ENCODE data around the gene HIGD2B. TPM values are rescaled to one million over a fixed set of nuclear protein-coding genes. Genes with fewer than 3 reads are reported as not detected.
"Not testable (repeated sequence)": the region's sequence is repeated elsewhere in the genome, so short reads cannot be mapped to it uniquely, and the experiment has no call there.

HIGD2B gene
- polyA plus RNA-seq, 3 donors = not detected

DNA sequence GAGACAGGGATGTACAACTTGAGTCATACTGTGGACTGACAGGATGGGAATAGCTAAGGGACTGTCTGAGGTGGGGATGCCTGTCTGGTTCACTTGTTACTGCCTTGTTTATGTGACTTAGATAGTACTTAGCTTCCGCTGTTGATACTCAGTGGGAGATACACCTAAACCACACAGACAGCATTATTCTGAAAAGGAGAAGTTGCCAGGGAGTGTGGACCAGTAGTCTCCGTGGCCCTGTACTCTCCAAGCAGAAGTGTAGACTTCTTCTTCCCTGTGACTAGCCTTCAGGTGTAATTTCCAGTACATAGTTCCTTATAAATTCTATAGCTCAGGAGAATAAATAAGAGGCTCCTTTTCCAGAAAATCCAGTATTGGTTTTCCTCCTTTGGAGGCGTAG is 5.1 kb downstream of the HIGD2B start:
- no peak for DNase-seq (ENCODE audit: low read depth in 3 of 3, low spot score in 2 of 3)

- no peak for DNase-seq (ENCODE audit: low read depth in 3 of 3, low spot score in 2 of 3)
Observed at GRCh38 chr15:72676838-72677237, 9.1 kb downstream of the HIGD2B start.

- DNase-seq (ENCODE audit: low read depth in 3 of 3, low spot score in 2 of 3) = no peak
Observed at GRCh38 chr15:72671525-72671924, 14.5 kb downstream of the HIGD2B start.

GRCh38 chr15:72670656-72671352 is 15.2 kb downstream of the HIGD2B start:
- peak in 2 of 3 donors; percentile 58 to 63 for DNase-seq (ENCODE audit: low read depth in 3 of 3, low spot score in 2 of 3)

- DNase-seq (ENCODE audit: low read depth in 3 of 3, low spot score in 2 of 3) = not testable (repeated sequence)
Observed at GRCh38 chr15:72669803-72670202, 16.2 kb downstream of the HIGD2B start.

- DNase-seq (ENCODE audit: low read depth in 3 of 3, low spot score in 2 of 3) = not testable (repeated sequence)
Observed at GRCh38 chr15:72665706-72666105, 20.3 kb downstream of the HIGD2B start.

- DNase-seq (ENCODE audit: low read depth in 3 of 3, low spot score in 2 of 3) = not testable (repeated sequence)
Observed at GRCh38 chr15:72663931-72664330, 22.1 kb downstream of the HIGD2B start.

GRCh38 chr15:72661081-72661480 is 24.9 kb downstream of the HIGD2B start:
- DNase-seq (ENCODE audit: low read depth in 3 of 3, low spot score in 2 of 3) = not testable (repeated sequence)

DNA sequence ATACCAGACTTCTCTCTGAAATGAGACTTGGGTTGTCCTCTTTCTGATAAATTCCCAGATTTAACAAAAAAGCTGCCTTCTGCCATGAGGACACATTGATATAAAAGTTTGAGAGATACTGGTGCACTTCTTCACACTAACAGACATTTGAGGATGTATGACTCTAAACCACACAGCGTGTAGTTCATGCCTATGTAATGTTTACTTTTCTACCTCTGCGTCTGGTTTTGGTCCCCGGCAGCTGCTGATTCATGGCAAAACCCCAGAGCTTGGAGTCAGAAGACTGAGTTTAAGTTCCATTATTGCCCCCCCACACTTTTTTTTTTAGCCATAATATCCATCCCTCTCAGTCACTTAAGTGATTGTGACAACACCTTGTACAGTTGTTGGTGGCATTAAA is 30.0 kb downstream of the HIGD2B start:
- DNase-seq (ENCODE audit: low read depth in 3 of 3, low spot score in 2 of 3) = not testable (repeated sequence)

GRCh38 chr15:72654397-72654796 is 31.6 kb downstream of the HIGD2B start, which contains the start of gene GOLGA6B:
TSS of gene GOLGA6B (plus strand) at chr15:72654697. CDS start at chr15:72654738, 41 bp downstream.
- not testable (repeated sequence) for DNase-seq (ENCODE audit: low read depth in 3 of 3, low spot score in 2 of 3)

DNA sequence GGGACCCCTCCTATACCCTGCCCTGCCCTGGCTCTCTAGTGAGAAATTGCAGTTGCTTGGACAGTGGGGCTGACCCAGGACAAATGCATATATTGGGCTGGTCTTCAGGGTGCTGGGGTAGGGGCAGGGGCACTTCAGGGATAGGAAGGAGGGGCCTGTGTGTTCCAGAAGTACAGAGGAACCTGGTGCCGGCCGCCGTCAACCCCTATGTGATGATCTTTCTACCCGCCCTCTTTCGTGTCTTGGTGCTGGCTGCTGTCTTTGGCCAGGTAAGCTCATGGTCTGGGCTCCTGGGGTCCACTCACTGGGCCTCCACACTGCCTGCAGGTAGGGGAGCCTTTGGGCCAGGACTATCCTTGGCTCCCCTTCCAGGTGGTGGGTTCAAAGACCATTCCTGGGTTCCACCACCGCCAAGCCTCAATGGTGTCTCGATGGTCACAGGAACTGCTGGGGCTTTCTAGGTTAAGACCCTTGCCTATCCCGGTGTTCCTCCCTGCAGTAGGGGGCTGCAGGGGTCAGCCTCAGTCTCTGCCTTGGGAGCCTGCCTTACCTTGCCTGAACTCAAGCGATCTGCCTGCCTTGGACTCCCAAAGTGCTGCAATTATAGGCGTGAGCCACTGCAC is 37.2 kb downstream of the HIGD2B start:
- not testable (repeated sequence) for DNase-seq (ENCODE audit: low read depth in 3 of 3, low spot score in 2 of 3)

DNA sequence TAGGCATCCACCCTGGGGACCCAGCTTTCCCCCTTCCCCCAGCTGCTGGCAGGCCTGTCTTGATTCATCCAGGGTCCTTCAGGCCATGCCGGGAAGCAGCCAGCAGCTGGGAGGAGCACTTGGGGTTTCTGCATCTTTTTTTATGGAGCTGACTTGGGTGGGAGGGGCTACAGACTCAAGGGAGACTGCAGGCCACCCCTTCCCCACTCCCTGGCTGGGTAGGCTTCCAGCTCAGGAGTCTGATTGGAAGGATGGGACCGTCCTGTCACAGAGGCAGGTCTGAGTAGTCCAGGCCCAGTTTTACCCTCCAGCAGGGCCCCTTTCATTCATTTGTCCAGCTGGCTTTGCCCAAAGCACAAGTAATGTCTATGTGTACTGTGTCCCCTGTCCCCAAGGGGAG is 43.7 kb downstream of the HIGD2B start:
- not testable (repeated sequence) for DNase-seq (ENCODE audit: low read depth in 3 of 3, low spot score in 2 of 3)

DNA sequence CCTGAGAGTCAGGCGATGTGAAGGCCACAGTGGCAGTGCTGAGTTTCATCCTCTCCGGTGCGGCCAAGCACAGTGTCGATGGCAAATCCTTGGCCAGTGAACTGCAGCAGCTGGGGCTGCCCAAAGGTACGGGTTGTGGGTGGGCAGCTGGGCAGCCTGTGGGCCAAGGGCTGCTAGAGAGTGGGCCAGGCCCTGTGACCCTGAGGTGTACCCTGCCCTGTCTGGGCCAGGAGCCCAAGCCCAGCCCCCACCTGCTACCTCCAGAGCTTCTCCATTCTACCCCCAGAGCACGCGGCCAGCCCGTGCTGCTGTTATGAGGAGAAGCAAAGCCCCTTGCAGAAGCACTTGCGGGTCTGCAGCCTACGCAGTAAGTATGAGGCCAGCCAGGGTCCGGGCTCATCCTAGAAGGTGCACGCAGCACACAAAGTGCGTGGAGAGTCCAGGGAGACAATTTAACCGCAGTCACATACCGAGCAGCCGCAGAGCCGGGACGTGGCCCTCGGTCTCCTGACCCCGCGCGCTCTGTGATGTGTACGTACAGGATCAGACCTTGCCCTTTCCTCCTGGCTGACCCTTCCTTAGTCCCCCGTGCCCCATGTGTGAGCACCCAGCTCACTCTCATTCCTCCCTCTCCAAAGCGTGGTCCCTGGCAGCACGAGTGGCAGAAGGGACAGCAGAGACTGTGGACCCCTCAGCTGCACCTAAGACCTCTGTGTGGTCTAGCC is 46.1 kb downstream of the HIGD2B start:
- not testable (repeated sequence) for DNase-seq (ENCODE audit: low read depth in 3 of 3, low spot score in 2 of 3)

DNA sequence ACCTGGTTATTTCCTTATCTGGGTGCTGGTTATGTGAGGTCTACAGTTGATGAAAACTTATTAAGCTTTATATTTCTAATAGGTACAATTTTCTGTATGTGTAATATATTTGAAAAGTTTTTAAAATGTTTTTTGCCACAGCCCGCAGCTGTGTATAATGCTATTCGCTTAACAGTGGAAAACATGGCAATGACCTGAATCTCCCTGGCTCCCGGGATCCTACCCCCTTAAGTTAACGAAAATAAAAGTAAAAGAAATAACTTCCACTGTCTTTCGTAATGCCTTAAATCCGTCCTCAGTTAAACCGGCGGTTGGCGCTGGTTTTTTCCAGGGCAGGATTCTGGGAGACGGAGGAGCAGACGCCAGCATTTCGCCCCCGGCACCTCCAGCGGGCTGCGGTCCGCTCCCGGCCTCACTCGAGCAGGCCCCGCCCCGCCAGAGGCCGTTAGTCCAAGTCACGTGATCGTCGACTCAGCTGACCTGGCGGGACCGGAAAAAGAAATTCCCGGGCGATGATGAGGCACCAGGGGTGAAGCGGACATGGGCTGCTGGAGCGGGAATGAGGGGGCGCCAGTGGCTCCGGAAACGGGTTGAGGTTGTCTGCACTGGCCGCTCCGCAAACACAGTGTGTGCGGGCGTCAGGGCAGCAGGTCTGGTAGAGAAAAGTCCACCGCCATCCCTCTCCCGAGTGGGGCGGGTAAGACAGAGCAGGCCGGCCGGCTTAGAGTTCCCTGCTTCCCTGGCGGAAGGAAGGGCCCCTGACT is 49.3 kb downstream of the HIGD2B start:
- peak; percentile 10 to 50 (median 39) for DNase-seq (ENCODE audit: low read depth in 3 of 3, low spot score in 2 of 3)

- DNase-seq (ENCODE audit: low read depth in 3 of 3, low spot score in 2 of 3) = not testable (repeated sequence)
Observed at GRCh38 chr15:72629068-72629570, 56.9 kb downstream of the HIGD2B start.

GRCh38 chr15:72628249-72629067 is 57.5 kb downstream of the HIGD2B start:
- DNase-seq (ENCODE audit: low read depth in 3 of 3, low spot score in 2 of 3) = not testable (repeated sequence)

GRCh38 chr15:72626153-72626552 is 59.8 kb downstream of the HIGD2B start:
- DNase-seq (ENCODE audit: low read depth in 3 of 3, low spot score in 2 of 3) = not testable (repeated sequence)
